Measurements from ENCODE around the gene PSME3.

Gene PSME3

GRCh38 chr17:42835732-42836131, 2.5 kb downstream of the PSME3 start:
- no peak for TF ChIP-seq POLR2AphosphoS5 (IDR thresholded peaks at IDR 0.05; ENCODE audit: low read depth, low read length)
- no peak for TF ChIP-seq FOXP2 (optimal IDR thresholded peaks at IDR 0.05; ENCODE audit: borderline replicate concordance, extremely low read depth, extremely low read length, insufficient read depth)
- no peak for TF ChIP-seq TAF1 (IDR thresholded peaks at IDR 0.05; ENCODE audit: borderline replicate concordance, insufficient read depth, low read length)
- no peak for TF ChIP-seq REST (IDR thresholded peaks at IDR 0.05; ENCODE audit: insufficient read depth in 1 of 2, low read depth in 2 of 2, low read length in 2 of 2)
- TF ChIP-seq SIN3A (IDR thresholded peaks at IDR 0.05; ENCODE audit: borderline replicate concordance, insufficient read depth, low read length): no peak

- TF ChIP-seq FOXP2 (optimal IDR thresholded peaks at IDR 0.05; ENCODE audit: borderline replicate concordance, extremely low read depth, extremely low read length, insufficient read depth) (no peak), SIN3A (IDR thresholded peaks at IDR 0.05; ENCODE audit: borderline replicate concordance, insufficient read depth, low read length) (no peak)
Measured at GRCh38 chr17:42841975-42842685, 8.9 kb downstream of the PSME3 start.

GRCh38 chr17:42843358-42843934, 10.2 kb downstream of the PSME3 start:
- TF ChIP-seq TAF1 (IDR thresholded peaks at IDR 0.05; ENCODE audit: borderline replicate concordance, insufficient read depth, low read length) (no peak), FOXP2 (optimal IDR thresholded peaks at IDR 0.05; ENCODE audit: borderline replicate concordance, extremely low read depth, extremely low read length, insufficient read depth) (no peak), REST (IDR thresholded peaks at IDR 0.05; ENCODE audit: insufficient read depth in 1 of 2, low read depth in 2 of 2, low read length in 2 of 2) (no peak)

GRCh38 chr17:42844271-42844670, 11.1 kb downstream of the PSME3 start, which contains the start of gene AOC2:
AOC2 (plus strand) TSS chr17:42844580; CDS start chr17:42844627, 47 bp downstream.
- no peak; the same call in none of the 2 replicates for TF ChIP-seq POLR2AphosphoS5 (IDR thresholded peaks at IDR 0.05; ENCODE audit: low read depth, low read length)
- TF ChIP-seq REST (IDR thresholded peaks at IDR 0.05; ENCODE audit: insufficient read depth in 1 of 2, low read depth in 2 of 2, low read length in 2 of 2): no peak
- TF ChIP-seq SIN3A (IDR thresholded peaks at IDR 0.05; ENCODE audit: borderline replicate concordance, insufficient read depth, low read length): no peak
- no peak for TF ChIP-seq FOXP2 (optimal IDR thresholded peaks at IDR 0.05; ENCODE audit: borderline replicate concordance, extremely low read depth, extremely low read length, insufficient read depth)
- TF ChIP-seq TAF1 (IDR thresholded peaks at IDR 0.05; ENCODE audit: borderline replicate concordance, insufficient read depth, low read length): no peak

GRCh38 chr17:42844761-42845555, 11.8 kb downstream of the PSME3 start:
- TF ChIP-seq REST (IDR thresholded peaks at IDR 0.05; ENCODE audit: insufficient read depth in 1 of 2, low read depth in 2 of 2, low read length in 2 of 2) (no peak), FOXP2 (optimal IDR thresholded peaks at IDR 0.05; ENCODE audit: borderline replicate concordance, extremely low read depth, extremely low read length, insufficient read depth) (no peak), TAF1 (IDR thresholded peaks at IDR 0.05; ENCODE audit: borderline replicate concordance, insufficient read depth, low read length) (no peak), POLR2AphosphoS5 (IDR thresholded peaks at IDR 0.05; ENCODE audit: low read depth, low read length) (no peak), SIN3A (IDR thresholded peaks at IDR 0.05; ENCODE audit: borderline replicate concordance, insufficient read depth, low read length) (no peak)
